GM23338 (cell line): ENCODE results near the gene APELA.

Source experiments
- CREB1 ChIP-seq: fragments of 250-450 bp; sonication (Bioruptor Pico); IDR thresholded peaks from 2 replicates; pipeline ENCODE4 v1.5.0; 2020; ENCODE audit warnings: low read depth, mild to moderate bottlenecking, moderate library complexity
- CTCF ChIP-seq, 2 experiments: fragments of 200-600 bp in 1 of 2; sonication (generic) in 1 of 2; conservative IDR thresholded peaks; 2 replicates each; pipeline versions ENCODE4 v1.5.1 to v1.6.1; 2016 to 2017; ENCODE audit warnings: antibody characterized with exemption in 2 of 2, low read depth in 2 of 2, mild to moderate bottlenecking in 2 of 2, moderate library complexity in 1 of 2
- ETS1 ChIP-seq: IDR thresholded peaks from 2 replicates; pipeline ENCODE4 v1.6.1; 2016; ENCODE audit warnings: antibody characterized with exemption
- EZH2 ChIP-seq: fragments of 200-600 bp; sonication (generic); IDR thresholded peaks from one replicate; pipeline ENCODE4 v1.8.0; 2017; ENCODE audit warnings: antibody characterized with exemption, mild to moderate bottlenecking, low read depth; ENCODE audit not compliant: unreplicated experiment
- EZH2phosphoT487 ChIP-seq: fragments of 200-600 bp; sonication (generic); IDR thresholded peaks from one replicate; pipeline ENCODE4 v1.8.1; 2018; ENCODE audit warnings: antibody characterized with exemption; ENCODE audit not compliant: unreplicated experiment
- JUNB ChIP-seq: IDR thresholded peaks from one replicate; pipeline ENCODE4 v1.6.1; 2016; ENCODE audit warnings: antibody characterized with exemption; ENCODE audit not compliant: unreplicated experiment
- NANOG ChIP-seq: IDR thresholded peaks from 2 replicates; pipeline ENCODE4 v1.6.1; 2016; ENCODE audit warnings: antibody characterized with exemption, borderline replicate concordance
- POLR2AphosphoS5 ChIP-seq: IDR thresholded peaks from 2 replicates; pipeline ENCODE4 v1.6.1; 2016; ENCODE audit warnings: antibody characterized with exemption, low read depth
- REST ChIP-seq: IDR thresholded peaks from one replicate; pipeline ENCODE4 v1.6.1; 2018; ENCODE audit warnings: antibody characterized with exemption; ENCODE audit not compliant: unreplicated experiment
- STAT1 ChIP-seq: IDR thresholded peaks from one replicate; pipeline ENCODE4 v1.6.1; 2016; ENCODE audit warnings: antibody characterized with exemption; ENCODE audit not compliant: unreplicated experiment
- ZNF114 ChIP-seq: fragments of 250-450 bp; sonication (Bioruptor Pico); IDR thresholded peaks from 2 replicates; pipeline ENCODE4 v1.5.0; 2020; ENCODE audit warnings: mild to moderate bottlenecking, moderate library complexity
- ZNF331 ChIP-seq: fragments of 250-450 bp; sonication (Bioruptor Pico); IDR thresholded peaks from 2 replicates; pipeline ENCODE4 v1.5.0; 2020; ENCODE audit warnings: low read depth, mild to moderate bottlenecking, moderate library complexity
- ZNF462 ChIP-seq: fragments of 250-450 bp; sonication (Bioruptor Pico); IDR thresholded peaks from 2 replicates; pipeline ENCODE4 v1.5.0; 2020; ENCODE audit warnings: mild to moderate bottlenecking, moderate library complexity

GRCh38 chr4:164880489-164881262 lies 3.7 kb downstream of the APELA start:
- no peak for TF ChIP-seq CTCF (conservative IDR thresholded peaks at IDR 0.05; ENCODE audit: low read depth in 2 of 2)
- no peak for TF ChIP-seq EZH2
- no peak for TF ChIP-seq REST
- TF ChIP-seq POLR2AphosphoS5: no peak
- TF ChIP-seq EZH2phosphoT487: no peak
- no peak for TF ChIP-seq STAT1
- TF ChIP-seq ETS1: no peak
- TF ChIP-seq CREB1: no peak
- TF ChIP-seq ZNF462: no peak
- TF ChIP-seq ZNF114 (CRISPR knock-in tag): no peak
- TF ChIP-seq JUNB: no peak
- no peak for TF ChIP-seq ZNF331 (CRISPR knock-in tag)
- no peak for TF ChIP-seq NANOG
